ENCODE data around the gene WBP1L. TPM values are rescaled to one million over a fixed set of nuclear protein-coding genes. Genes with fewer than 3 reads are reported as not detected.

WBP1L gene
- total RNA-seq, 1 experiment from 2014 or later = 24.1 TPM

DNA sequence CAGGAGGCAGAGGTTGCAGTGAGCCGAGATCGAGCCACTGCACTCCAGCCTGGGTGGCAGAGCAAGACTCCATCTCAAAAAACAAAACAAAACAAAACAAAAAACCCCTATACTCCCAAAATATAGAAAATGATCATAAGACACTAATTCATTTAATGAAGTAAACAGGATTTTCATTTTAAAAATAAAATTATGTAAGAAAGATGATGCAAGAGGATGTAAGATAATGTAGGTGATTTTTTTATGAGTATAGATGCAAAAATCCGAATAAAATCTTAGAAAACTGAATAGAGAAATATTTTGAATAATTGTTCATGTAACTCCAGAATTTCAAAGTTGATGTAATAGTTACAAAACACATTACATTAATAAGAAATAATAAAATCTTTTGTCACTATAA is 121.9 kb downstream of the WBP1L start:
- H3K4me1 ChIP-seq = peaks cover 11% of the 10 kb centered on the region
- no peaks in the 10 kb centered on the region for H3K9me3 ChIP-seq (replicated peaks)
- no peak overlapping the region for H3K4me3 ChIP-seq
- DNase-seq = no peak
- no peak overlapping the region for H3K27ac ChIP-seq
- H3K27me3 ChIP-seq = no peaks in the 10 kb centered on the region
- H3K36me3 ChIP-seq = no peaks in the 10 kb centered on the region; the same call in 1 of the 2 replicates

Other genes starting within 250 kb of the WBP1L start
- 257 and 271 TPM in 2 replicates for gene ACTR1A, start 241.2 kb upstream of the WBP1L start, total RNA-seq (2014; rRNA removed; shearing (Covaris generic))
- gene SUFU, start 240.0 kb upstream of the WBP1L start, total RNA-seq (2014; rRNA removed; shearing (Covaris generic)) = 10.5 and 12.6 TPM in 2 replicates
- 66.6 and 67.3 TPM in 2 replicates for gene TRIM8, start 99.5 kb upstream of the WBP1L start, total RNA-seq (2014; rRNA removed; shearing (Covaris generic))
- gene ARL3, start 29.6 kb upstream of the WBP1L start, total RNA-seq (2014; rRNA removed; shearing (Covaris generic)) = 17.6 and 18.0 TPM in 2 replicates
- 14.4 and 16.2 TPM in 2 replicates for gene SFXN2, start 29.3 kb upstream of the WBP1L start, total RNA-seq (2014; rRNA removed; shearing (Covaris generic))
- gene CYP17A1, start 93.5 kb downstream of the WBP1L start, total RNA-seq (2014; rRNA removed; shearing (Covaris generic)) = not detected in 2 replicates
- 19.9 and 24.3 TPM in 2 replicates for gene BORCS7, start 110.3 kb downstream of the WBP1L start, total RNA-seq (2014; rRNA removed; shearing (Covaris generic))
- gene AS3MT, start 125.5 kb downstream of the WBP1L start, total RNA-seq (2014; rRNA removed; shearing (Covaris generic)) = 13.7 and 14.8 TPM in 2 replicates
- gene CNNM2, start 174.3 kb downstream of the WBP1L start, total RNA-seq (2014; rRNA removed; shearing (Covaris generic)) = 4.5 and 4.9 TPM in 2 replicates